Activated CD8-positive, alpha-beta T cell treated with anti-CD3 and anti-CD28 coated beads, Interleukin-2, amount 10 ng/mL, durations not matched to agents 7 days and 5 days (primary cell): ENCODE results near the gene C17orf58. TPM values are rescaled to one million over a fixed set of nuclear protein-coding genes. Genes with fewer than 3 reads are reported as not detected.
A peak's percentile ranks its signal among the peaks of the same experiment; 100 is the strongest.
"Not testable (repeated sequence)": the region's sequence is repeated elsewhere in the genome, so short reads cannot be mapped to it uniquely, and the experiment has no call there.

Experiments
- ATAC-seq: fragments of 150-1000 bp; cut with Tn5 transposase; one replicate; pipeline ENCODE4 v1.10.0; 2021; ENCODE audit warnings: moderate library complexity
- CTCF ChIA-PET: fragments of 350-600 bp; sonication (Branson Sonifier 250); formaldehyde crosslinking; loops from one replicate; lab custom pipeline; 2021; ENCODE audit warnings: antibody characterized with exemption; lab: Charles Lee
- POLR2A ChIA-PET: fragments of 350-600 bp; sonication (Branson Sonifier 250); formaldehyde crosslinking; loops from one replicate; lab custom pipeline; 2021; ENCODE audit warnings: antibody characterized with exemption; lab: Charles Lee
- DNase-seq: peaks from one replicate; pipeline ENCODE4 v3.0.0-alpha.2; 2020
- H3K27ac Mint-ChIP-seq: one replicate; pipeline ENCODE4 v1.8.0; 2021; ENCODE audit warnings: mild to moderate bottlenecking, mixed read lengths
- H3K27me3 Mint-ChIP-seq: one replicate; pipeline ENCODE4 v1.8.0; 2021; ENCODE audit warnings: low read depth, mixed read lengths
- H3K36me3 Mint-ChIP-seq: one replicate; pipeline ENCODE4 v1.8.0; 2021; ENCODE audit warnings: low read depth, mixed read lengths
- H3K4me1 Mint-ChIP-seq: one replicate; pipeline ENCODE4 v1.8.0; 2021; ENCODE audit warnings: low read depth, mixed read lengths
- H3K4me3 Mint-ChIP-seq: one replicate; pipeline ENCODE4 v1.8.0; 2021; ENCODE audit warnings: mild to moderate bottlenecking, mixed read lengths
- H3K9me3 Mint-ChIP-seq: one replicate; pipeline ENCODE4 v1.8.0; 2022; ENCODE audit warnings: mixed read lengths; ENCODE audit not compliant: insufficient read depth
- total RNA-seq, 2 experiments: library from RNA; stranded (reverse); gene quantifications; one replicate each; pipeline ENCODE4 v1.2.3, GENCODE V29; 2021

Gene C17orf58
- 1 to 10 TPM; 5.5 to 5.8 TPM for total RNA-seq

DNA sequence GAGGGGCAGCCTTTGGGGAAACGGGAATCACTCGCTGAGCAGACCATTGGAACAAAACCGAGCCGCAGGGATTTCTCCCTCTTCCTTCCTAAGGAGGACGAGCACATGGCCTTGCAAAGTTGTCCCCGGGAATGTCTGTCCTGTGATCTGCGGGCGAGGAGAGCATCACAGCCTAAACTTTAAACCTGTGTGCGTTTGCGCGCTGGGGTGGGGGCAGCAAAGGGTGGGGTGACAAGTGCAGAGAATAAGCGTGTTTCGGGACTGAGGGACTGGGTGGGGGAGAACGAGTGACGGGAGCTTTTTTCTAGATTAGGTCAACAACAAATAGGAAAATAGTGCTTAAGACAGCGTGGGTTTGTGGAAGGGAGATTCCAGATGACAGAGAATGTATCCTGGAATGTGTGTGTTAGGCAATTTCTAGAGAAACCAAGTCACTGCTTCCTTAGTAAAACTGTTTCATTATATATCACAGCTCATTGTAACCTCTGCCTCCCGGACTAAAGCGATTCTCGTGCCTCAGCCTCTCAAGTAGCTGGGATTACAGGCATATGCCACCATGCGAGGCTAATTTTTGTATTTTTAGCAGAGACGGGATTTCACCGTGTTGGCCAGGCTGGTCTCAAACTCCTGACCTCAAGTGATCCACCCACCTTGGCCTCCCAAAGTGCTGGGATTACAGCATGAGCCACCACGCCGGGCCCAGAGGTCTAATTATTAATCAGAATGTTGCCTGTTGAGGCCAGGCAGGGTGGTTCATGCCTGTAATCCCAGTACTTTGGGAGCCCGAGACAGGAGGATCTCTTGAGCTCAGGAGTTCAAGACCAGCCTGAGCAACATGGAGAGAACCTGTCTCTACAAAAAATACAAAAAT lies at the start of gene C17orf58:
Gene C17orf58, minus strand, starts transcription at position 169 of the 871 bp plus-strand sequence. CDS start 271 bp downstream, outside the sequence.
- POLR2A ChIA-PET, H3K36me3 Mint-ChIP-seq, ATAC-seq, H3K27ac Mint-ChIP-seq, DNase-seq, H3K9me3 Mint-ChIP-seq: not testable (repeated sequence)
- H3K4me3 Mint-ChIP-seq: peak within 1 kb of the TSS; percentile 75
- H3K4me1 Mint-ChIP-seq: peaks cover 31% of the 10 kb centered on the region
- H3K27me3 Mint-ChIP-seq: peaks cover 26% of the 10 kb centered on the region
- CTCF ChIA-PET: interaction anchor here (1.1 to 2.1 kb wide), 4 partner anchors 10 to 469 kb away, joined by 3 to 8 read pairs (median 6); no protein-coding TSS in a partner anchor

DNA sequence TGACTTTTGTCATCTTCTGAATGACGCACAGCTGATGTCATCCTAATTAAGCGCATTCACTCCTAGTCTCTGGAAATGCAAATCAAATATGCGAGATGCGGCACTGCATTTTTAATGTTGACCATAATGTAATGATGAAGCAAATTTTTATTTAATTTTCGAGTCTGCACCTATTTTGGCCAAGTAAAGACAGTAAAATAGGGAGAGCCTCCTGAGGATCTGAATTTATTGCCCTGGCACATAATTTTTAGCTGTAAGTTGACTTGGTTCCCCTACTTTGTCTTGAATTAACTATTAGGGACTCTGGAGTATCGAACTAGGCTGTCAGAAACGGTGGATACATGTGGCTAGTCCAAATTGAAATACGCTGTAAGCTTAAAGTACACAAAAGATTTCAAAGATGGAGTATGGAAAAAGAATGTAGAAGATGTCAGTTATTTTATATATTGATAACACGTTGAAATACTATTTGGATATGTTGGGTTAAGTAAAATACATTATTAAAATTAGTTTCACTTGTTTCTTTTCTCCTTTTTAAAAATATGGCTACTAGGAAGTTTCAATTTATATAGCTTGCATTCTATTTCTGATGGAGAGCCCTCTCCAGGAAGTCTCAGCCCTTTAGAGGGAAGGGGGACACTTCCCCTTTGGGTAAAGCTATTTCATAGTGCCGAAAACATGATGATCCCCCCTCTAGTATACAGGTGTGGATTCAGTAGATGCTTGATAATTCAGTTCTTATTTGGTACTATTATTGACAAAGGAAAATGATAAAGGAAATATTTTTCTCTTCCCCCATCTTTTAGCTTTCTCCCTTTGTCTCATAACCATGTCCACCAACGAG lies 40.3 kb upstream of the C17orf58 start:
- no peaks in the 10 kb centered on the region for H3K27me3 Mint-ChIP-seq
- peaks cover 48% of the 10 kb centered on the region for H3K36me3 Mint-ChIP-seq
- CTCF ChIA-PET: interaction anchor here (0.9 to 2.5 kb wide), 7 partner anchors 17 to 165 kb away, joined by 3 to 6 read pairs (median 3); no protein-coding TSS in a partner anchor
- H3K27ac Mint-ChIP-seq: peak overlapping the region; percentile 98
- POLR2A ChIA-PET: interaction anchor here (0.9 to 2.0 kb wide), 8 partner anchors 9 to 452 kb away, joined by 3 to 20 read pairs (median 4); partner anchors contain the start of gene WIPI1
- ATAC-seq: no peak
- no peaks in the 10 kb centered on the region for H3K9me3 Mint-ChIP-seq
- peaks cover 23% of the 10 kb centered on the region for H3K4me1 Mint-ChIP-seq
- DNase-seq: no peak
- H3K4me3 Mint-ChIP-seq: peak overlapping the region; percentile 99

DNA sequence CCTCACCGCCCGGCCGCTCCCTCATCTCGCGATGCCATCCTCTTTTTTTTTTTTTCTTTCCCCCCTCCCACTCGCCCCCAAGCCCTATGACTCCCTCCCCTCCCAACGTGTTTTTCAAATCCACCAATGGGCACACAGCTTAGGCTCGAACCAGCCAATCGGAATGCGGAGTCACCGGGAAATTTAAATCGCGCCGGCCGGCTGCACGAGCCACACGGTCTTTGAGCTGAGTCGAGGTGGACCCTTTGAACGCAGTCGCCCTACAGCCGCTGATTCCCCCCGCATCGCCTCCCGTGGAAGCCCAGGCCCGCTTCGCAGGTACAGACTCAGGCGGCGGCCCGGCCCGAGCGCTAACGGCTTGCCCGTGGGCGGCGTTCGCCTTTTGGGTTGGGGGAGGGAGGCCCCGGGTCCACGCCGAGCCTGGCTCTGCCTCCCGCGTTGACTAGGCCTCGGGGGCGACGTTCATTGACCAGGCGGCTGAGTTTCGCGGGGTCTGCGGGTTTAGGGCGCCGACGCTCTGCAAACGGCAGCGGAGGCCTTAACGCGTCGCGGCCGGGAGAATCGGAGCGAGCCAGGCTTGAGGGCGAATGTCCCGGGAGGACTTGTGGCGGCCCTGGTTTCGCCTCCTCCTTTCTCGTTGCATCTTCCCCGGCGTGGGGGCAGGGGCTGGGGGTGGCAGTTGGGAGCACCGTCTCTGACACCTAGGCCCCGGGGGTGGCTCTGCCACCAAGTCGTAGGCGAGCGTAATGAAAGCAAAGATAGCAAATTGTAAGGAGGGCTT lies 39.4 kb upstream of the C17orf58 start, which contains the start of gene KPNA2:
Gene KPNA2, plus strand, starts transcription at position 213 of the 781 bp plus-strand sequence. CDS start 1,398 bp downstream, outside the sequence.
- CTCF ChIA-PET: interaction anchor here (0.8 to 2.5 kb wide), 7 partner anchors 13 to 378 kb away, joined by 3 to 6 read pairs (median 3); no protein-coding TSS in a partner anchor
- Mint-ChIP-seq H3K27ac (peak within 1 kb of the TSS; percentile 98), H3K4me1 (peaks cover 23% of the 10 kb centered on the region), H3K27me3 (no peaks in the 10 kb centered on the region), H3K9me3 (no peaks in the 10 kb centered on the region), H3K4me3 (peak within 1 kb of the TSS; percentile 99), H3K36me3 (peaks cover 41% of the 10 kb centered on the region)
- POLR2A ChIA-PET: interaction anchor here (0.6 to 2.0 kb wide), 13 partner anchors 9 to 452 kb away, joined by 3 to 20 read pairs (median 3); partner anchors contain the start of gene WIPI1
- ATAC-seq (peak; percentile 94), DNase-seq (peak; percentile 96)

DNA sequence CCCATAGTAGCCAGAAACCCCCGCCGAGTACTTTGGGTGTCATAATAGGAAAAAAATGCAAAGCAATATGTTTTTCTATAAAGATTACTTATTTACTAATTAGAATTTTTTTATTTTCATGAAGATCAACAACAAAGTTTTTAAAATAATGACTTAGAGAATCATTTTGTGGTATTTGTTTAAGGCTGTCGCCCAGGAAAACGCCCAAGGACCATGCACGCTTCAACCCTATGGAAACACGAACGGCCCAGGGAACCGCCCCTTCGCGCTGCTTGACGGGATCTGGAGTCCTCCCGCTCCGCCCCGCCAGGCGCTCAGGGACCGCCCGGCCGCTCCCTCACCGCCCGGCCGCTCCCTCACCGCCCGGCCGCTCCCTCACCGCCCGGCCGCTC lies 38.9 kb upstream of the C17orf58 start:
- ATAC-seq (peak; percentile 85), DNase-seq (peak; percentile 94)
- Mint-ChIP-seq H3K36me3 (peaks cover 36% of the 10 kb centered on the region), H3K27ac (peak overlapping the region; percentile 98), H3K4me3 (peak overlapping the region; percentile 99), H3K9me3 (no peaks in the 10 kb centered on the region), H3K4me1 (peaks cover 23% of the 10 kb centered on the region), H3K27me3 (no peaks in the 10 kb centered on the region)
- ChIA-PET POLR2A (interaction anchor here (0.6 to 2.0 kb wide), 10 partner anchors 16 to 453 kb away, joined by 3 to 20 read pairs (median 3); partner anchors contain the start of gene WIPI1), CTCF (interaction anchor here (0.8 to 2.5 kb wide), 4 partner anchors 12 to 379 kb away, joined by 3 to 6 read pairs (median 4); no protein-coding TSS in a partner anchor)

DNA sequence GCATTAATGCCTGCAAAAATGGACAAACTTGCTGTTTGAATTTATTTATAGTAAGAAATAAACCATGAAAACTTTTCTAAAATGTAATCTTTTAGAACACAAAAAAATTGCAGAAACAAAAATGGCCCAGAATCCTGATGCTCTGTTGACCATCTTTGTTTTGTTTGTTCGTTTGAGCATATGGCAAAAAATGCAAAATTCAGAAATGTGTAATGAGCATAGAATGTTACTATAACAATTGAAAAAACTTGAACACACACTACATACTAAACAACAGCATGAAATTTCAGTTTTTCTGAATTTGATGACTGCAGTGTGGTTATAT lies 38.1 kb upstream of the C17orf58 start:
- ChIA-PET POLR2A (no interaction called here), CTCF (no interaction called here)

DNA sequence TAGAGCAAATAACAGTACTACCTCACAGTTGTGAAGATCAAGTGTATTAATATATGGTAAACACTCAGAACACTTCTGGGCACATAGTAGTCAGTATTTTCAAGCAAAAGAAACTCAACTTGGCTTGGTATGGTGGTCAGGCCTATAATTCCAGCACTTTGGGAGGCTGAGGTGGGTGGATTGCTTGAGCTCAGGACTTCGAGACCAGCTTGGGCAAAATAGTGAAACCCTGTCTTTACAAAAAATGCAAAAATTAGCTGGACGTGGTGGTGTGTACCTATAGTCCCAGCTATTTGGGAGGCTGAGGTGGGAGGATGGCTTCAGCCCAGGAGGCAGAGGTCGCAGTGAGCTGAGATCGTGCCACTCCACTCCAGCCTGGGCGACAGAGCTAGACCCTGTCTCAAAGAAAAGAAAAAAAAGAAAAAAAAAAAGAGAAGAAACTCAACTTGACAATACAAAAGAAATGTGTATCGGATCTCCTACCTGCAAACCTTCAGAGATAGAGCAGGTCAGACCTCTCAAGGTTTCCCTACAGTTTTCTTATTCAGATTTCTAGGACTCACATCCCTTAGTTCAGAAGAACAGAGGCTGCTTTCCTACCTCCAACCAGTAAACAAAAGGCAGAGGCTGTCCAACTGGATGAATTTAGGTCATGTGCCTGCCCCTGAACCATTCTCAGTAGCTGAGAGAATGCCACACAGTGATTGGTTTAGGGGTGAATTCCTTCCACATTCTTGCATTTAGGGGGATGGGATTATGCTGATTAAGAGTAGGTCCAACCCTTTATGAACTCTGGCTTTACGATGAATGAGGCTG lies 37.6 kb upstream of the C17orf58 start:
- DNase-seq (no peak), ATAC-seq (no peak)
- Mint-ChIP-seq H3K4me1 (peaks cover 20% of the 10 kb centered on the region), H3K27me3 (no peaks in the 10 kb centered on the region), H3K9me3 (no peaks in the 10 kb centered on the region), H3K27ac (no peak overlapping the region), H3K4me3 (no peak overlapping the region), H3K36me3 (peaks cover 29% of the 10 kb centered on the region)
- POLR2A ChIA-PET: no interaction called here
- CTCF ChIA-PET: no interaction called here

More for the DNA sequence above, 38.1 kb upstream of the C17orf58 start:
- Mint-ChIP-seq H3K27me3 (no peaks in the 10 kb centered on the region), H3K4me3 (no peak overlapping the region), H3K9me3 (no peaks in the 10 kb centered on the region), H3K36me3 (peaks cover 33% of the 10 kb centered on the region), H3K27ac (no peak overlapping the region), H3K4me1 (peaks cover 23% of the 10 kb centered on the region)
- no peak for DNase-seq
- ATAC-seq: no peak

DNA sequence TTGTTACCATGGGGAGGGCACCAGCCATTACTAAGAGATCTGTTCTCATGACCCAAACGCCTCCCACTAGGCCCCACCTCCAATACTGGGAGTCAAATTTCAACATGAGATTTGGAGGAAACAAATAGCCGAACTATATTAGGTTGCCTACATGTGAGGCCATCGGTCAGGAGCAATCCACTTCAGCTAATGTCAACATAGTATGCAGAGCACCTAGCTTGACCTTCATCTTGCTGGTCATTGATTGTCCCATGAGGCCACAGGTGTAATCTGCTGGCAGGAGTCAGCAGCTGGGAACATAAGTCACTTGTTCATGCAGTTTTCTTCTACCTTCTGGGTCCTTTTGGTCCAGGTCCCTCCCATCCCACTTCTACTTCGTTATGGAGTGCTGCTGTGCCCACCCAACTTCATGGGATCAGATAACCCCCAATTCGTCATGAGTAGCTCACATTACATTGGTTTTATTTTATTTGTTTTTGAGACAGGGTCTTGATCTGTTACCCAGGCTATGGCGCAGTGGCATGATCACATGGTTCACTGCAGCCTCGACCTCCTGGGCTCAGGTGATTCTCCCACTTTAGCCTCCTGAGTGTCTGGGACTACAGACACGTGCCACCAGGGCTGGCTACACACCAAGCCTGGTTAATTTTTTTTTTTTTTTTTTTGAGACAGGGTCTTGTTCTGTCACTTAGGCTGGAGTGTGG lies 33.4 kb upstream of the C17orf58 start:
- no peaks in the 10 kb centered on the region for H3K4me1 Mint-ChIP-seq
- H3K36me3 Mint-ChIP-seq: no peaks in the 10 kb centered on the region
- H3K27me3 Mint-ChIP-seq: peaks cover 3% of the 10 kb centered on the region
- DNase-seq (no peak), ATAC-seq (no peak)
- ChIA-PET POLR2A (no interaction called here), CTCF (interaction anchor here (1.2 to 1.7 kb wide), 3 partner anchors 10 to 18 kb away, joined by 3 to 6 read pairs (median 3); no protein-coding TSS in a partner anchor)
- H3K9me3 Mint-ChIP-seq: no peaks in the 10 kb centered on the region
- H3K27ac Mint-ChIP-seq: no peak overlapping the region
- no peak overlapping the region for H3K4me3 Mint-ChIP-seq

DNA sequence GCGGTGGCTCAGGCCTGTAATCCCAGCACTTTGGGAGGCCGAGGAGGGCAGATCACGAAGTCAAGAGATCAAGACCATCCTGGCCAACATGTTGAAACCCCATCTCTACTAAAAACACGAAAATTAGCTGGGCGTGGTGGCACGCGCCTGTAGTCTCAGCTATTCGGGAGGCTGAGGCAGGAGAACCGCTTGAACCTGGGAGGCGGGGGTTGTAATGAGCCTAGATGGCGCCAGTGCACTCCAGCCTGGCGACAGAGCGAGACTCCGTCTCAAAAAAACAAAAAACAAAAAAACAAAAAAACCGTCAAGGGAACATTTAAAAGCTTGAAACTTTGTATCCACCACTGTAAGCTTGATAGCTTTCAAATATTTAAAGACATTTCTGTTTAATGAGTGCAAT lies 26.3 kb upstream of the C17orf58 start:
- H3K36me3 Mint-ChIP-seq, POLR2A ChIA-PET, H3K27ac Mint-ChIP-seq, DNase-seq, H3K9me3 Mint-ChIP-seq, ATAC-seq, H3K4me3 Mint-ChIP-seq, H3K27me3 Mint-ChIP-seq: not testable (repeated sequence)
- CTCF ChIA-PET: interaction anchor here (1.0 to 1.6 kb wide), 5 partner anchors 9 to 437 kb away, joined by 3 to 7 read pairs (median 5); partner anchors contain the start of gene KPNA2
- H3K4me1 Mint-ChIP-seq: peaks cover 20% of the 10 kb centered on the region

DNA sequence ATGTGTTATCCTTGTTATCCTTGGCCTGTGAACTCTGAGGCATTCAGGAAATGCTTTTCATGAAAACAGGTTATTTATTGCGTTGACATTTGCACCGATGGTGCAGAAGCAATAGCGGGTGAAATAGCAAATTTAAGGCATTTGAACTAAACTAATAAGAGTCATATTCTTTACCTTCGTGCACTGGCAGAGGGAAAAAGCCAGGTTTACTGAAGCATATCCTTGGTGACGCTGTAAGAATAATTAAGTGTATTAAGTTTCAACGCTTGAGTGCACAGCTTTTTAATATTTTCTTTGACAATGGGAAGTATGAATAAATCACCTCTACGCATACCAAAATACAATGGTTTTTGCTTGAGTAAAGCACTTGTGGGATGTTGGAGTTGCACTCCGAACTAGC lies 25.7 kb upstream of the C17orf58 start:
- Mint-ChIP-seq H3K4me3 (no peak overlapping the region), H3K27ac (no peak overlapping the region), H3K27me3 (peaks cover 6% of the 10 kb centered on the region), H3K4me1 (peaks cover 20% of the 10 kb centered on the region), H3K9me3 (no peaks in the 10 kb centered on the region), H3K36me3 (peaks cover 2% of the 10 kb centered on the region)
- ChIA-PET POLR2A (no interaction called here), CTCF (interaction anchor here (1.1 to 1.6 kb wide), 2 partner anchors 13 to 437 kb away, joined by 3 to 5 read pairs; partner anchors contain the start of gene KPNA2)
- no peak for DNase-seq
- no peak for ATAC-seq
